Measurements from ENCODE around the gene PSME1. TPM values are rescaled to one million over a fixed set of nuclear protein-coding genes. Genes with fewer than 3 reads are reported as not detected.

PSME1 gene
- total and polyA plus RNA-seq, 11 donors, result 87.3 to 331 (median 113) TPM

DNA sequence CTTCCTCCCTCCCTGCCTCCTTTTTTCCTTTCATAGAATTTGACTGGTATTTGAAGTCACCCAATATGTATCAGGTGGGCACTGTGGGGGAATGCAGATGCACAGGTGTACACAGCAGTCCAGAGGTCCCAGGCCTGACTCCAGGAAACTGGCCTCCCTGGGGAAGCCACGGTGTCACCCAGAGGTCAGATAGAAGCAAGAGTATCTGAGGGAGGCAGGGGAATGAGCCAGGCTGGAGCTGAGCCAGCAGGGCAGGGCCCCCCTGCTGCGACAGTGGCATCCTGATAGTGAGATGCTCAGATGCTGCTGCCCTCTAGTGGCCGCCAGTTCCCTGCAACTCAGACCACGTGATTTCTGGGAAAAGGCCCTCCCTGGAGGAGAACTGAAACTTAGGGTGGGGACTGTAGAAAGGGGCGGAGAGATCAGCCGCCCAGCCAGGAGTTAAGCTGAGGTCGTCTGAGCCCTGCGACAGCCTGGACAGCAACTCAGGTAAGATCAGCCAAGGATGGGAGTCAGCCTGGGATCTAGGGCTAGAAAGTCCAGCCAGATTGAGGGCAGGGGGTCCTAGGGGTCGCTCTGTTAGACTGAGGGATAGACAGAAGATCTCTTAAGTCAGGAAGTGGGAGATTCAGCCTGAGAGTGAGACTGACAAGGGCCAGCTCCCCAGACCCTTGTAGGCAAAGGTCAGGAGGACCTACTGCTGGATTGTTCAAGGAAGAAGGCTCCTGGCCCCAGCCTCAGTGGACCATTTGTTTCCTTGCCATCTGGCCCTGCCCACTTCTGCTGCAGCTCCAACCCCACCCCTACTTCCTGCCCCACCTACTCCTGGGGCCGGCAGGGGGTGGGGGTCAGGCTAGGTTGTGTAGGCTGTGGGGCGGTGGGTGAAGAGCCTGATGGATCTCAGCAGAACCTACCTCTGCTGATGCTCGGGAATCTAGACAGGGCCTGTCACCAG lies 25.1 kb downstream of the PSME1 start, which contains the start of gene IRF9:
Gene IRF9, plus strand, starts transcription at position 416 of the 955 bp plus-strand sequence. CDS start 880 bp downstream, outside the sequence.
- DNase-seq (peak; percentile 95 to 97 (median 96)), ATAC-seq (peak; percentile 88 to 95 (median 94))
- Histone ChIP-seq H3K4me1 (peaks cover 0 to 54% (median 22%) of the 10 kb centered on the region in 12 donors), H3K9me3 (no peaks in the 10 kb centered on the region), H3K27me3 (no peaks in the 10 kb centered on the region), H3K4me3 (peak within 1 kb of the TSS; percentile 36 to 85 (median 72)), H3K36me3 (peaks cover 5 to 90% (median 76%) of the 10 kb centered on the region in 9 donors), H3K27ac (peak within 1 kb of the TSS; percentile 82 to 100 (median 97))
- intact Hi-C loops (cut with DNase I), result loop anchor here in 6 of 10 donors (1.0 to 10.0 kb wide), 8 partner anchors 14 to 146 kb away; partner anchors contain the start of genes DCAF11 (in 3 of the 6), NRL (in 3 of the 6), IPO4 (in 1 of the 6) and RNF31 (in 1 of the 6)
- WGBS, 4 donors, result 0 to 4% (median 2%) methylated on average over 11 to 12 of the region's 12 CpGs
- peak in 1 of 2 donors; percentile 59 for TF ChIP-seq POLR2A (IDR thresholded peaks at IDR 0.05)
- TF ChIP-seq, protein P1, sequence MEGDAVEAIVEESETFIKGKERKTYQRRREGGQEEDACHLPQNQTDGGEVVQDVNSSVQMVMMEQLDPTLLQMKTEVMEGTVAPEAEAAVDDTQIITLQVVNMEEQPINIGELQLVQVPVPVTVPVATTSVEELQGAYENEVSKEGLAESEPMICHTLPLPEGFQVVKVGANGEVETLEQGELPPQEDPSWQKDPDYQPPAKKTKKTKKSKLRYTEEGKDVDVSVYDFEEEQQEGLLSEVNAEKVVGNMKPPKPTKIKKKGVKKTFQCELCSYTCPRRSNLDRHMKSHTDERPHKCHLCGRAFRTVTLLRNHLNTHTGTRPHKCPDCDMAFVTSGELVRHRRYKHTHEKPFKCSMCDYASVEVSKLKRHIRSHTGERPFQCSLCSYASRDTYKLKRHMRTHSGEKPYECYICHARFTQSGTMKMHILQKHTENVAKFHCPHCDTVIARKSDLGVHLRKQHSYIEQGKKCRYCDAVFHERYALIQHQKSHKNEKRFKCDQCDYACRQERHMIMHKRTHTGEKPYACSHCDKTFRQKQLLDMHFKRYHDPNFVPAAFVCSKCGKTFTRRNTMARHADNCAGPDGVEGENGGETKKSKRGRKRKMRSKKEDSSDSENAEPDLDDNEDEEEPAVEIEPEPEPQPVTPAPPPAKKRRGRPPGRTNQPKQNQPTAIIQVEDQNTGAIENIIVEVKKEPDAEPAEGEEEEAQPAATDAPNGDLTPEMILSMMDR (IDR thresholded peaks at IDR 0.05), result peak; percentile 86 to 98 (median 93)

DNA sequence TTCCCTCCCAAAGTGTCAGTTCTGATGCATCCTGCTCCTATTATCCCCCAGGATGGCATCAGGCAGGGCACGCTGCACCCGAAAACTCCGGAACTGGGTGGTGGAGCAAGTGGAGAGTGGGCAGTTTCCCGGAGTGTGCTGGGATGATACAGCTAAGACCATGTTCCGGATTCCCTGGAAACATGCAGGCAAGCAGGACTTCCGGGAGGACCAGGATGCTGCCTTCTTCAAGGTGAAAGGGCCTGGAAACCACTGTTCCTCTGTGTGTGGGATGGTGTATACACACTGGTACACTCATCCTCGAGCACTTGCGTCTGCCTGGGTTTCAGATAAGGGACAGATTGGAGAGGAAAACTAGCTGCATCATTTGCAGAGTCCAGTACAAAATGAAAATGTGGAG lies 26.1 kb downstream of the PSME1 start:
- H3K9me3 ChIP-seq, result no peaks in the 10 kb centered on the region
- H3K27me3 ChIP-seq, result no peaks in the 10 kb centered on the region
- H3K27ac ChIP-seq, result peak overlapping the region; percentile 82 to 100 (median 97)
- peak overlapping the region; percentile 36 to 85 (median 72) for H3K4me3 ChIP-seq
- peak in 2 of 4 donors; percentile 5 to 11 for ATAC-seq
- H3K4me1 ChIP-seq, result peaks cover 0 to 64% (median 22%) of the 10 kb centered on the region in 12 donors
- TF ChIP-seq, protein P1 (IDR thresholded peaks at IDR 0.05), result no peak
- TF ChIP-seq POLR2A (IDR thresholded peaks at IDR 0.05), result no peak
- H3K36me3 ChIP-seq, result peaks cover 5 to 90% (median 76%) of the 10 kb centered on the region in 9 donors
- intact Hi-C loops (cut with DNase I), result loop anchor here in 3 of 10 donors (5.0 to 10.0 kb wide), 3 partner anchors 55 to 147 kb away; no protein-coding TSS in a partner anchor
- WGBS, 4 donors, result 33 to 47% (median 38%) methylated on average over 8 of the region's 8 CpGs
- peak in 2 of 5 donors; percentile 18 to 42 for DNase-seq

DNA sequence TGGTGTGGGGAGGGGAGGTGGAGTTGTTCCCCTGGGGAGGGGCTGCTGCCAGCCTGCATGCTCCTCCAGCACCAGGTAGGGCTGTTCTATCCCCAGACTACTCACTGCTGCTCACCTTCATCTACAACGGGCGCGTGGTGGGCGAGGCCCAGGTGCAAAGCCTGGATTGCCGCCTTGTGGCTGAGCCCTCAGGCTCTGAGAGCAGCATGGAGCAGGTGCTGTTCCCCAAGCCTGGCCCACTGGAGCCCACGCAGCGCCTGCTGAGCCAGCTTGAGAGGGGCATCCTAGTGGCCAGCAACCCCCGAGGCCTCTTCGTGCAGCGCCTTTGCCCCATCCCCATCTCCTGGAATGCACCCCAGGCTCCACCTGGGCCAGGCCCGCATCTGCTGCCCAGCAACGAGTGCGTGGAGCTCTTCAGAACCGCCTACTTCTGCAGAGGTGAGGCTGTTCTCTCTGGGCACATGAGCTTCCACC lies 28.6 kb downstream of the PSME1 start:
- whole genome bisulfite sequencing, 4 donors, result 82 to 96% (median 95%) methylated on average over 5 to 14 of the region's 14 CpGs
- Histone ChIP-seq H3K27ac (no peak overlapping the region), H3K27me3 (no peaks in the 10 kb centered on the region), H3K4me1 (peaks cover 0 to 74% (median 22%) of the 10 kb centered on the region in 12 donors), H3K4me3 (no peak overlapping the region), H3K9me3 (no peaks in the 10 kb centered on the region), H3K36me3 (peaks cover 2 to 91% (median 79%) of the 10 kb centered on the region in 9 donors)
- intact Hi-C loops (cut with DNase I), result loop anchor here in 3 of 10 donors (5.0 to 10.0 kb wide), 3 partner anchors 57 to 150 kb away; no protein-coding TSS in a partner anchor
- no peak for TF ChIP-seq POLR2A (IDR thresholded peaks at IDR 0.05)
- TF ChIP-seq, protein P1 (IDR thresholded peaks at IDR 0.05), result no peak
- ATAC-seq (no peak), DNase-seq (peak in 2 of 5 donors; percentile 27 to 52)
